GM18519 (cell line): ENCODE measurements around the gene HDDC3.

Source experiments
- ATAC-seq: cut with Tn5 transposase; IDR thresholded peaks from one replicate; pipeline ENCODE4 v1.9.1; 2021; ENCODE audit warnings: mild to moderate bottlenecking, moderate library complexity; ENCODE audit not compliant: unreplicated experiment, low FRiP score

The HDDC3 gene

DNA sequence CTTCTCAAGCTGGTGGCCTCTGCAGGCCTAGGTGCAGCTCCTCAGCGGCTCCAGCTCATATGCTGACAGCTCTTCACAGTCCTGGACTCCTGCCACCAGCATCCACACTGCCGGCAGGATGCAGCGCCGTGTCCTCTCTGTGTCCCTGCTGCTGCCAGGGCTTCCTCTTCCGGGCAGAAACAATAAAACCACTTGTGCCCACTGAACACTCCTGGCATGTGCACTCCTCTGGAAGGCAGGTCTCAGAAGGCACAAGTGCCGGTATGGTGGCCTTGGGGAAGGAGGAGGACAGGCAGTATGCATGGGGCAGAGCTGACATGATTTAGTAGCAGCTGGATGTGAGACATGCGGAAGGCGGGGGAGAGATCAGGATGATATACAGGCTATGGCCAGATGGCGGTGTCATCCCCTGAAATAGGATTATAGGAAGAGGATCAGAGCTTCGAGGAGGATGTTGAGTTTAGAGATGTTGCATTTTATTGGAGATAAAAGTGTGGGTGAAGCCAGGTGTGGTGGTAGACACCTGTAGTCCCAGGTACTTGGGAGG, 36.7 kb downstream of the HDDC3 start:
- ATAC-seq = no peak

DNA sequence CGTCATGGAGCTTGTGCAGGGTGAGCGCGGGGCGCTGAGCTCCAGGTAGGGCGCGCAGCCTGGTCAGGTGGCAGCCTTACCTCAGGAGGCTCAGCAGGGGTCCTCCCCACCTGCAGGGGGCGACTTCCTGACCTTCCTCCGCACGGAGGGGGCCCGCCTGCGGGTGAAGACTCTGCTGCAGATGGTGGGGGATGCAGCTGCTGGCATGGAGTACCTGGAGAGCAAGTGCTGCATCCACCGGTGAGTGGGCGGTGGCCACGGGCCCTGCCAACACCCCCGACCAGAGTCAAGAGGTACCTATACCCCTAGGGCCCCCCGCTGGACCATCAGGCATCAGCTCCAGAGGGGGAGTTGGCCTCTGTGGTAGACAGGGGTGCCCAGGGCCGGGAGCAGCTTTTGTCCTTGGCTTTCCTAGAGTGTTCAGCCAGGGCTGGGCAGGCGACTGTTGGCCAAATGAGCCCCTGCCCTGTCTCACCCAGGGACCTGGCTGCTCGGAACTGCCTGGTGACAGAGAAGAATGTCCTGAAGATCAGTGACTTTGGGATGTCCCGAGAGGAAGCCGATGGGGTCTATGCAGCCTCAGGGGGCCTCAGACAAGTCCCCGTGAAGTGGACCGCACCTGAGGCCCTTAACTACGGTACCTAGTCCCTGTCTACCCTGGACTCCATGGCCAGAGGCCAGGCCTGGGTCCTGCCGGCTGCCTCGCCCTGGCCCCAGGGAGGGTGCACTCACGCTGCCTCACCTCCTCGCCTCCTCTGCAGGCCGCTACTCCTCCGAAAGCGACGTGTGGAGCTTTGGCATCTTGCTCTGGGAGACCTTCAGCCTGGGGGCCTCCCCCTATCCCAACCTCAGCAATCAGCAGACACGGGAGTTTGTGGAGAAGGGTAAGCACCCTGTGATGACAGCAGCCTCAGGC, 38.9 kb downstream of the HDDC3 start:
- ATAC-seq = no peak

DNA sequence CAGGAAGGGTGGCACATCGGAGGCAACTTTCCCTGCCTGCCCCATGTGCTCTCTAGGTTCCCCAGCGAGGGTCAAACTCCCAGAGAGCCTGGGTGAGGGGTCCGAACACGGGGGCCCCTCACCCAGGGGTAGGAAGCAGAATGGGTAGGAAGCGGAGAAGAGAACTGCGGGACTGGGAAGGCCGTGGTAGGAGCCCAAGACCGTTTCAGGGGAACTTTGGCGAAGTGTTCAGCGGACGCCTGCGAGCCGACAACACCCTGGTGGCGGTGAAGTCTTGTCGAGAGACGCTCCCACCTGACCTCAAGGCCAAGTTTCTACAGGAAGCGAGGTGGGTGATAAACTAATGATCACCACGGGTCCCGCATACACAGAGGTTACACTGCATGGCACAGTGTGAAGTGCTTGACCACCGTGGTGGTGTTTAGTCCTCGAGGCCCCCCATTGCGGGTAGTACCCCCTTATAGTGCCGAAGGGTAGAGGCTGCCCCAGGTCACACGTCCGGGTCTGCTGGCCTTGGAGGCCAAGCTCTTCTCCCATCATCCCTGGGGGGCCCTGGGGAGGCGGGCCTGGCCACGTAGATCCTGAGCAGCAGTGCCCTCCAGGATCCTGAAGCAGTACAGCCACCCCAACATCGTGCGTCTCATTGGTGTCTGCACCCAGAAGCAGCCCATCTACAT, 39.7 kb downstream of the HDDC3 start:
- ATAC-seq = no peak

DNA sequence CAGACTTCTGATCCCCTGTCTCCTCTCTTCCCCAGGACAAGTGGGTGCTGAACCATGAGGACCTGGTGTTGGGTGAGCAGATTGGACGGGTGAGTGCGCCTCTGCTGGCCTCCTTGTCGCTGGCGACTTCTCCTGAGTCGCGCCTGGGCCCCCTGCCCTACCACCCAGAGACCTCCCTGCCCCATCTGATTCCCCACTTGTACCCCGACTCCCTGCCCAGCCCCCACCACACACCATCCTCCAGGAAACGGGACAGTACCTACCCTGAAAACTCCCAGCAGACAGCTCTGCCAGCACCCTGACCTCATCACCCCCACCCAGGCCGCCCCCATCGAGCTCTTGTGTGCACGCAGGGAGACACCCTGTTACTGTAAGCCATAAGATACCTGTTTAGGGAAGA, 40.3 kb downstream of the HDDC3 start:
- no peak for ATAC-seq

DNA sequence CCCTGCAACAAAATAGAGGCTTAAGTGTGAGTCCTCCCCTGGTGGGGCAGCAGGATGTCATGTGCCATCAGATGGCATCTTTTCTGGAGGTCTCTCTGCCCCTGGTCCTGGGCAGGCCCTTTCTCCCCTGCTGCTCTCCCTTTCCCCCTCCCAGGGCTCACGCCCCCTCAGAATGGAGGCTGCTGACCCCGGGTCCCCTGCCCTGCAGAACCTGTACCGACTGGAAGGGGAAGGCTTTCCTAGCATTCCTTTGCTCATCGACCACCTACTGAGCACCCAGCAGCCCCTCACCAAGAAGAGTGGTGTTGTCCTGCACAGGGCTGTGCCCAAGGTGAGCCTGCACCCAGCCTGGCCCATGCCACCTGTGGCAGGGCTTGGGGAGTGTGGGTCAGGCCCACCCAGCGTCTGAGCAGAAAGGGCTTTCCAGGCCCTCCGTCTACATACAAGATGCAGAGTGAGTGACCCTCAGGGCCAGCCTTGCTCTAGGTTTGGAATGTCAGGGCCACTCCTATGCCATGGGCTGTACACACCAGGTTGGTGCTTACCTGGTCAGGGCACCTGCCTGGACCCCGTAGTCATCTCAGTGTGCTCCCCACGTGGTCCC, 40.9 kb downstream of the HDDC3 start:
- no peak for ATAC-seq

DNA sequence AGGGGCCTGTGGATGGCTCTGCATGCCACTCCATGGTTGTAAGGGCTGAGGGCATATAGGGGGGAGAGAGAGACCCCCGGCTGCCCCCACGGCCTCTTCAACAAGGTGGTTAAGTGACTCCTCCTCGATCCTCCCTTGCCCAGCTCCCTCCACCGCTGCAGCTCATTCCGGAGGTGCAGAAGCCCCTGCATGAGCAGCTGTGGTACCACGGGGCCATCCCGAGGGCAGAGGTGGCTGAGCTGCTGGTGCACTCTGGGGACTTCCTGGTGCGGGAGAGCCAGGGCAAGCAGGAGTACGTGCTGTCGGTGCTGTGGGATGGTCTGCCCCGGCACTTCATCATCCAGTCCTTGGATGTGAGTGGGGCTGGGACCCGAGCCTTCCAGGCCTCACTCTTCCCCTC, 41.5 kb downstream of the HDDC3 start:
- no peak for ATAC-seq

DNA sequence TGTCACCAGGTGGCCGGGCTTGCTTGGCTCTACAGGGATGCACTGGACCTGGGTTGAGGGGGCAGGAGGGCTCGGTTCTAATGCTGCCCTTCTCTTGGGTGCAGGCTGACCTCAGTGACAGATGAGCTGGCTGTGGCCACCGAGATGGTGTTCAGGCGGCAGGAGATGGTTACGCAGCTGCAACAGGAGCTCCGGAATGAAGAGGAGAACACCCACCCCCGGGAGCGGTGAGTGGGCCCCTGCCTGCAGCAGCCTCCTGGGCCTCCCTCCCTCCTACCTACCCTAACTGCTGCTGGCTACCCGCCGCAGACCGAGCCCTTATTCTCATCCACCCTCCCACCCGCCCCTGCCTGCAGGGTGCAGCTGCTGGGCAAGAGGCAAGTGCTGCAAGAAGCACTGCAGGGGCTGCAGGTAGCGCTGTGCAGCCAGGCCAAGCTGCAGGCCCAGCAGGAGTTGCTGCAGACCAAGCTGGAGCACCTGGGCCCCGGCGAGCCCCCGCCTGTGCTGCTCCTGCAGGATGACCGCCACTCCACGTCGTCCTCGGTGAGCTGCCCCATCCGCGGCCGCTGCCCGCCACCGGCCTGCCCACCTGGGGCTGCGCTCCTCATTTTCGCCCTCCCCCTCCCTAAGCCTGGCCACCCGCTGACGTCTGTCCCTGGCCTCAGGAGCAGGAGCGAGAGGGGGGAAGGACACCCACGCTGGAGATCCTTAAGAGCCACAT, 42.5 kb downstream of the HDDC3 start:
- no peak for ATAC-seq

DNA sequence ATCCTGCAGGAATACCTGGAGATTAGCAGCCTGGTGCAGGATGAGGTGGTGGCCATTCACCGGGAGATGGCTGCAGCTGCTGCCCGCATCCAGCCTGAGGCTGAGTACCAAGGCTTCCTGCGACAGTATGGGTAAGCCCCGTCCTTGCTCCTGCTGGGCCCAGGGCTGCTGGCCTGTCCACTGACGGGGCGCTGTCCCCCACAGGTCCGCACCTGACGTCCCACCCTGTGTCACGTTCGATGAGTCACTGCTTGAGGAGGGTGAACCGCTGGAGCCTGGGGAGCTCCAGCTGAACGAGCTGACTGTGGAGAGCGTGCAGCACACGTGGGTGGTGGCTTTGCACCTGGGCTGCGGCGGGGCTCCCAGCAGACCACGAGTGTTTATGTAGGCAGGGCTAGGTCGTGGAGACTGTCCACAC, 43.0 kb downstream of the HDDC3 start:
- no peak for ATAC-seq

DNA sequence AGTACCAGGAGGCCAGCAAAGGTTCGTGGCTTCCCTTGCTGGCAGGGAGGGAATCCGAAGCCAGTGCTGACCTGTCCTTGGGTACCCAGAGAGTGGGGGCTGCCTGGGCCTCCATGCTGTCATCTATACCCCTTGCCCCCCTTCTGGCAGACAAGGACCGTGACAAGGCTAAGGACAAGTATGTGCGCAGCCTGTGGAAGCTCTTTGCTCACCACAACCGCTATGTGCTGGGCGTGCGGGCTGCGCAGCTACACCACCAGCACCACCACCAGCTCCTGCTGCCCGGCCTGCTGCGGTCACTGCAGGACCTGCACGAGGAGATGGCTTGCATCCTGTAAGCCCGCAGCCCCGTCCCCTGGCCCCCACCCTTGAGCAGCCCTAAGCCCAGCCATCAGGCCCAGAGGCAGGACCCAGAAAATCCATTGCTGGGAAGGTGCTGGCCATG, 45.3 kb downstream of the HDDC3 start:
- no peak for ATAC-seq

DNA sequence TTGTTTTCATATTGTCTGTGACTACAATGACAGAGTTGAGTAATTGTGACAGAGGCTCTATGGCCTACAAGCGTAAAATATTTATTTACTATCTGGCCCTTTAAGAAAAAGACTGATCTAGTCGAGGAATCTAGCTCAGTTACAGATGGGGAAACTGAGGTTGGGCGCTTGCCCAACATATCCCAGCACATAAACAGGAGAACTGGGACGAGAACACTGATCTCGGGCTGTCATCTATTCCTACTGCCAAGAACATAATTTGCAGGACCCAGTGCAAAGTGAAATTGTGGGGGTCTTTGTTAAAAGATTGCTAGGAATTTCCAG, 46.1 kb downstream of the HDDC3 start:
- ATAC-seq = no peak

DNA sequence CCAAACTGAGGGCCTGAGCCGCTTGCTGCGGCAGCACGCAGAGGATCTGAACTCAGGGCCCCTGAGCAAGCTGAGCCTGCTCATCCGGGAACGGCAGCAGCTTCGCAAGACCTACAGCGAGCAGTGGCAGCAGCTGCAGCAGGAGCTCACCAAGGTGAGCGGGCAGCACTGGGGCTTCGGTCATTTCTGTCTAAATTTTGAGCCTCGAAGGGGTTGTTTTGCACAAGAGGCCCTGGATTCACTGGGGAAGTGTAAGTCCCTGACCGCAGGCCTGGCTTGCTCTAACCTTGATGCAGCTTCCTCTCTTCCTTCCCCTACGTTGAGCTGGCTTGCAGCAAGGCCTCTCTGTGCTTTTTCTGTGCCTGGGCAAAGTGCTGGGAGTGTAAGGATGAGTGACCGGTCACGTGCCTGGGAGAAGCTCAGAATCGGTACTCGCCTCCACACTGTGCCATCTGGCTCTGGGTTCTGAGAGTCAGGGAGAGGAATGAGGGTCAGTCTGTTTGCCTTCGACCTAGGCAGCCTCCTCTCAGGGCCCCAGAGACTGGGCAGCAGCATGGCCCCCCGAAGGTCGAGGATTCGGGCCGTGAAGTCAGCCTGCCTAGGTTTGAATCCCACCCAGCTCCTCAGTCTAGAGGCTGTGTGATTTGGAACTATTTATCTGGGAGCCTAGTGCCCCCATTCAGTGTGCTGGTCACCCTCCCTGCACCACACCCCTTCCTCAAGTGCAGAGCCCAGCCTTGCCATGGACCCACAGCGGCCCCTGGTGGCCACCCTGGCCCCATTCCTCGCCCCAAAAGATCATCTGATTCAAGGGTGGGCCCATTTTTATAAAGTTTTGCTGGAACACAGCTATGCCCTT, 46.7 kb downstream of the HDDC3 start:
- no peak for ATAC-seq

DNA sequence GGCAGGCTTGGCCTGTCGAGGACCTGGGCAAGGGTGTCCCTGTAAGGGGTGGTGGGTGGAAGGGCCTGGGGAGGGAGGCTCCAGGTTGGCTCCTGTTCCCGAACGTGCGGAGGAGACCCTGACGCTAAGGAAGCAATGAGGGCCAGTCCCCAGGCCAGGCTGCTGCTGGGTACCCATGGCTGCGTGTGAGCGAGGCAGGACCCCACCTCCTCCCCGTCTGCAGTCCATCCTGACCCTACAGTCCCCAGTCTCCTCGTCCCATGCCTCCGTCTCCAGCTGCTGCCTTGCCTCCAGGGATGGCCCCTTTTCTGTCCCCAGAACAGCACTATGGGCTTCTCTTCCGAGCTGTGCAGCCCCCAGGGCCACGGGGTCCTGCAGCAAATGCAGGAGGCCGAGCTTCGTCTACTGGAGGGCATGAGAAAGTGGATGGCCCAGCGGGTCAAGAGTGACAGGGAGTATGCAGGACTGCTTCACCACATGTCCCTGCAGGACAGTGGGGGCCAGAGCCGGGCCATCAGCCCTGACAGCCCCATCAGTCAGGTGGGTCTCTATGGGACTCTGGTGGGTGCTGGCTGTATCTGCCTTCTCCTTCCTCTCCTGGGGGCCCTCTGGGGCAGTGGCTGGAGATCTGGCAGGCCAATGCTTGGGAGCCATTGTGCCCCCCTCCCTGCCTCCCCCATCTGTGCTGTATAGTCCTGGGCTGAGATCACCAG, 47.5 kb downstream of the HDDC3 start:
- no peak for ATAC-seq

DNA sequence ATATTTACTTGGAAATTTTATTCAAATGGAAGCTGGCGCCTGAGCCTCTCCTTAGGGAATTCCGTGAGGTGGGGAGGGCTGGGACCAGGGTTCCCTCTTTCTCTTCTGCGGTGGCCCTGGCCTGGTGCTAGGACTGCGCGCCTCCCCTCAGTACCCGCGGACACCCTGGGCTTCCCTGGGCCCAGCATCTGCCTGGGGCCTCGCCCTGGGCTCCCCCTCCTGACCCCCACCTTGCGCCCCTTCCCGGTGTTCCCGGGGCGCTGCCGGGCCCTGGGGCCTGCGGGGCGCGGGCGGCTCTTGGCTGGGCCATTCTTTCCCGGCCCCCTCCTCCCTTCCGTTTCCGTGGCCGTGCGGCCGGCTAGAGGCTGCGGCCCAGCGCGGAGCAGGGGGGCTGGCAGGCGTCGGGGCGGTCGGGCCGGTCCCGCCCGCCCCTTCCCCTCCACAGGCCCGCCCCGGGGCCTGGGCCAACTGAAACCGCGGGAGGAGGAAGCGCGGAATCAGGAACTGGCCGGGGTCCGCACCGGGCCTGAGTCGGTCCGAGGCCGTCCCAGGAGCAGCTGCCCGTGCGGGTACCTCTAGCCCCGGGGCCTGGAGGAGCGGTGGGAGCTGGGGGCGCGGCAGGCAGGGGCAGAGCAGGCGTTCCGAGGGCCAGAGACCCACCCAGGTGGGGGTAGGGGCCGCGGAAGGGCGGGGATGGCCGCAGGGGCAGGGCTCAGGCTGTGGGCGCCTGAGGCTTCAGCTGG, 48.2 kb downstream of the HDDC3 start, which contains the start of gene FES:
Gene FES (plus strand): TSS at position 529 of the 743 bp plus-strand sequence. CDS start 542 bp downstream, outside the sequence.
- ATAC-seq = no peak

DNA sequence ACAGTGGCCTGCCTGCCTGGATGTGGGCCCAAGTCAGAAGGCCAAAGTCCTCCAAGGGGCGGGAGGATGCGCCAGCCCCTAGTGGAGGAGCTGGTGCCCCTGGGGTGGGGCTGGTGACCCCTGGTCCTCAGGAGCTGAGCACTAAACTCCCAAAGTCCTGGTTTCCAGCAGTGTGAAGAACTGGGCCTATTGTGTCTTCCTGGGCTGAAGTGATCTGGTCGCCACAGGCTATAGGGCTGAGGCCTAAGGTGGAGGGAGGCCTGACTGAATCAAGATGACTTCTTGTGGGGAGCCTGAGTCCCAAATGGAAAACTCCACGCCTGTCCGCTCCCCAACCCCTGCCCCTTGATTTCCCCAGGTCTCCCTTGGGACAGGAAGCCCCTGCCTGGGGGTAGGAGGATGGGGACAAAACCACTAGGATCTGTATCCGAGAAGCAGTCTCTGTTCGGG, 48.8 kb downstream of the HDDC3 start:
- no peak for ATAC-seq

DNA sequence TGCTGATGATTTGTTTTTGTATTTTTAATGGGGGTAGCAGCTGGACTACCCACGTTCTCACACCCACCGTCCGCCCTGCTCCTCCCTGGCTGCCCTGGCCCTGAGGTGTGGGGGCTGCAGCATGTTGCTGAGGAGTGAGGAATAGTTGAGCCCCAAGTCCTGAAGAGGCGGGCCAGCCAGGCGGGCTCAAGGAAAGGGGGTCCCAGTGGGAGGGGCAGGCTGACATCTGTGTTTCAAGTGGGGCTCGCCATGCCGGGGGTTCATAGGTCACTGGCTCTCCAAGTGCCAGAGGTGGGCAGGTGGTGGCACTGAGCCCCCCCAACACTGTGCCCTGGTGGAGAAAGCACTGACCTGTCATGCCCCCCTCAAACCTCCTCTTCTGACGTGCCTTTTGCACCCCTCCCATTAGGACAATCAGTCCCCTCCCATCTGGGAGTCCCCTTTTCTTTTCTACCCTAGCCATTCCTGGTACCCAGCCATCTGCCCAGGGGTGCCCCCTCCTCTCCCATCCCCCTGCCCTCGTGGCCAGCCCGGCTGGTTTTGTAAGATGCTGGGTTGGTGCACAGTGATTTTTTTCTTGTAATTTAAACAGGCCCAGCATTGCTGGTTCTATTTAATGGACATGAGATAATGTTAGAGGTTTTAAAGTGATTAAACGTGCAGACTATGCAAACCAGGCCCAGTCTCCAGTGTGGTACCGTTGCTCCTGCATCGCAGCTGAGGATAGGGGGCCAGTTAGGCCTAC, 49.4 kb downstream of the HDDC3 start:
- no peak for ATAC-seq

DNA sequence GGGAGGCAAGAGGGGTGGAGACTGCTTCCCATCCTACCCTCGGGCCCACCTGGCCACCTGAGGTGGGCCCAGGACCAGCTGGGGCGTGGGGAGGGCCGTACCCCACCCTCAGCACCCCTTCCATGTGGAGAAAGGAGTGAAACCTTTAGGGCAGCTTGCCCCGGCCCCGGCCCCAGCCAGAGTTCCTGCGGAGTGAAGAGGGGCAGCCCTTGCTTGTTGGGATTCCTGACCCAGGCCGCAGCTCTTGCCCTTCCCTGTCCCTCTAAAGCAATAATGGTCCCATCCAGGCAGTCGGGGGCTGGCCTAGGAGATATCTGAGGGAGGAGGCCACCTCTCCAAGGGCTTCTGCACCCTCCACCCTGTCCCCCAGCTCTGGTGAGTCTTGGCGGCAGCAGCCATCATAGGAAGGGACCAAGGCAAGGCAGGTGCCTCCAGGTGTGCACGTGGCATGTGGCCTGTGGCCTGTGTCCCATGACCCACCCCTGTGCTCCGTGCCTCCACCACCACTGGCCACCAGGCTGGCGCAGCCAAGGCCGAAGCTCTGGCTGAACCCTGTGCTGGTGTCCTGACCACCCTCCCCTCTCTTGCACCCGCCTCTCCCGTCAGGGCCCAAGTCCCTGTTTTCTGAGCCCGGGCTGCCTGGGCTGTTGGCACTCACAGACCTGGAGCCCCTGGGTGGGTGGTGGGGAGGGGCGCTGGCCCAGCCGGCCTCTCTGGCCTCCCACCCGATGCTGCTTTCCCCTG, 50.2 kb downstream of the HDDC3 start:
- no peak for ATAC-seq
